Gastrocnemius medialis (tissue), 4 donors: Measurements from ENCODE around the gene IGFBP2. TPM values are rescaled to one million over a fixed set of nuclear protein-coding genes. Genes with fewer than 3 reads are reported as not detected.

ENCODE experiments used
- ATAC-seq, 2 donors: fragments of 150-250 bp; one replicate each; pipeline ENCODE4 v1.9.1; 2016
- DNase-seq, 2 donors: peaks; one replicate each; pipeline ENCODE4 v3.0.0-alpha.2; 2019
- H3K27ac ChIP-seq, 4 donors: fragments of 200-600 bp; sonication (generic); 1 replicate in 1 of 4; 2 replicates in 3 of 4; pipeline ENCODE4 v1.5.1; 2016 to 2018; ENCODE audit warnings: mild to moderate bottlenecking in 2 of 4, moderate library complexity in 1 of 4
- H3K27me3 ChIP-seq, 3 donors: fragments of 200-600 bp; sonication (generic) in 2 of 3; 1 replicate in 1 of 3; 2 replicates in 2 of 3; pipeline versions ENCODE4 v1.5.1 to v1.6.0; 2016 to 2019; ENCODE audit warnings: mild to moderate bottlenecking in 1 of 3, moderate library complexity in 1 of 3
- H3K36me3 ChIP-seq, 2 donors: fragments of 200-600 bp; sonication (generic) in 1 of 2; one replicate each; pipeline ENCODE4 v1.5.1; 2017 to 2018
- H3K4me1 ChIP-seq, 2 donors: fragments of 200-600 bp; sonication (generic) in 1 of 2; one replicate each; pipeline ENCODE4 v1.5.1; 2016 to 2017; ENCODE audit warnings: mild to moderate bottlenecking in 2 of 2
- H3K4me3 ChIP-seq, 4 donors: fragments of 200-600 bp; sonication (generic) in 3 of 4; 1 replicate in 1 of 4; 2 replicates in 3 of 4; pipeline ENCODE4 v1.5.1; 2016 to 2019; ENCODE audit warnings: mild to moderate bottlenecking in 2 of 4
- H3K9me3 ChIP-seq, 3 donors: fragments of 200-600 bp; sonication (generic) in 2 of 3; 1 replicate in 1 of 3; 2 replicates in 2 of 3; pipeline ENCODE4 v1.5.1; 2016 to 2019
- POLR2A ChIP-seq, 2 donors: fragments of 450-650 bp; IDR thresholded peaks; one replicate each; pipeline ENCODE4 v1.6.1; 2017; ENCODE audit warnings: antibody characterized with exemption in 2 of 2, mild to moderate bottlenecking in 2 of 2, moderate library complexity in 2 of 2
- in situ Hi-C, 4 donors: fragments of 200-750 bp; cut with MboI; loops; one replicate each; pipeline versions ENCODE4 v1.15.0 to v1.8.0; 2017; ENCODE audit warnings: low sequenced_read_pairs in 4 of 4
- intact Hi-C: fragments of 100-400 bp; cut with DNase I; formaldehyde crosslinking; loops from one replicate; pipeline ENCODE4 v1.15.1; 2023; ENCODE audit warnings: low total_unique reads
- total RNA-seq, 4 donors: library from RNA; depleted of rRNA; stranded (reverse); fragments of >200 nt; gene quantifications; one replicate each; pipeline versions ENCODE4 v1.1.0 to v1.2.3, GENCODE V29; 2016
- TF ChIP-seq, protein P1 (sequence below), 5 experiments: fragments of 450-650 bp in 3 of 5; fragments of 200-600 bp in 2 of 5; sonication (generic) in 2 of 5; IDR thresholded peaks in 4 of 5; conservative IDR thresholded peaks in 1 of 5; 1 replicate in 4 of 5; 2 replicates in 1 of 5; pipeline ENCODE4 v1.5.1; 2016 to 2019; ENCODE audit warnings: antibody characterized with exemption in 5 of 5, mild to moderate bottlenecking in 3 of 5, moderate library complexity in 3 of 5

Gene IGFBP2
- total RNA-seq, 4 donors from 2014 or later = 14.3 to 44.4 (median 23.6) TPM

DNA sequence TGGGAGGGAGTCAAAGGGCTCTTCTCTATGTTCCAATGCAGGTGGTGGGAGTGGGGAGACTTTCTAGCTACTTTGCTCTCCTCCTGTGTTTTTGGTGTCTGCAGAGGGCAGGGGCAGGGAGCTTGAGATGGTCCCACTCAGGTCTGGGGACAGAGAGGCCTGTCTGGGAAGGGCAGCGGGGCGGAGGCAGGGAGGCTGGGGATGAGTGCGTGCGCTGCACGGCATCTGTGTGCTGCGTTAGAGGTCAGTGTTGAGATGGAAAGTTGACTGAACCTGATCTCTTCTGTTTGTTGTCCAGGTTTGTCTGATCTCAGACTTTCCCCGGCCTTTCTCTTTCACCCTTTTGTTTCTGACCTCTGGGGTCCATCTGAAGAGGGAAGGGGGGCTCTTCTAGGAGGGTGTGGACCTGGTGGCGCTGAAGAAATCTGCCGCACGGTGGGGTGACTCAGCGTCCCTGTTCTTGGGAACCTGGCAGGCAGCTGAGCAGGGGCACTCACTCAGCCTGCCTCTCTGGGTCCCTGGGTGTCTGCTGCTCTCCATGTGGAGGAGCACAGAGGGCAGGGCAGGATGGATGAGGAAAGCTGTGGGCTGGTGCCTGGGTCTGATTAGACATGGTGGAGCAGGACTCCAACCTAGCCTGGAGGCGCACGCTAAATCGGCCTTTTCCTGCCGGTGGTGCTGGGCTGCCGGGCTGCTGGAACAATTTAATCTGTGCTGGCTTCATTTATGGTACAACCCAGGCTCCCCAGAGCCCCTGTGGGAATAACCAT lies 24.1 kb downstream of the IGFBP2 start:
- intact Hi-C loops (no loop called here), in situ Hi-C loops (loop anchor here (25.0 kb wide), 1 partner anchor 620 kb away; no protein-coding TSS in a partner anchor)
- DNase-seq = no peak
- Histone ChIP-seq H3K9me3 (no peaks in the 10 kb centered on the region), H3K4me3 (no peak overlapping the region), H3K36me3 (no peaks in the 10 kb centered on the region), H3K4me1 (no peaks in the 10 kb centered on the region), H3K27me3 (no peaks in the 10 kb centered on the region), H3K27ac (no peak overlapping the region)
- ATAC-seq = no peak
- TF ChIP-seq, protein P1, sequence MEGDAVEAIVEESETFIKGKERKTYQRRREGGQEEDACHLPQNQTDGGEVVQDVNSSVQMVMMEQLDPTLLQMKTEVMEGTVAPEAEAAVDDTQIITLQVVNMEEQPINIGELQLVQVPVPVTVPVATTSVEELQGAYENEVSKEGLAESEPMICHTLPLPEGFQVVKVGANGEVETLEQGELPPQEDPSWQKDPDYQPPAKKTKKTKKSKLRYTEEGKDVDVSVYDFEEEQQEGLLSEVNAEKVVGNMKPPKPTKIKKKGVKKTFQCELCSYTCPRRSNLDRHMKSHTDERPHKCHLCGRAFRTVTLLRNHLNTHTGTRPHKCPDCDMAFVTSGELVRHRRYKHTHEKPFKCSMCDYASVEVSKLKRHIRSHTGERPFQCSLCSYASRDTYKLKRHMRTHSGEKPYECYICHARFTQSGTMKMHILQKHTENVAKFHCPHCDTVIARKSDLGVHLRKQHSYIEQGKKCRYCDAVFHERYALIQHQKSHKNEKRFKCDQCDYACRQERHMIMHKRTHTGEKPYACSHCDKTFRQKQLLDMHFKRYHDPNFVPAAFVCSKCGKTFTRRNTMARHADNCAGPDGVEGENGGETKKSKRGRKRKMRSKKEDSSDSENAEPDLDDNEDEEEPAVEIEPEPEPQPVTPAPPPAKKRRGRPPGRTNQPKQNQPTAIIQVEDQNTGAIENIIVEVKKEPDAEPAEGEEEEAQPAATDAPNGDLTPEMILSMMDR (IDR thresholded peaks at IDR 0.05 in 4 of 5, conservative IDR thresholded peaks at IDR 0.05 in 1 of 5) = no peak
- no peak for TF ChIP-seq POLR2A (IDR thresholded peaks at IDR 0.05)

DNA sequence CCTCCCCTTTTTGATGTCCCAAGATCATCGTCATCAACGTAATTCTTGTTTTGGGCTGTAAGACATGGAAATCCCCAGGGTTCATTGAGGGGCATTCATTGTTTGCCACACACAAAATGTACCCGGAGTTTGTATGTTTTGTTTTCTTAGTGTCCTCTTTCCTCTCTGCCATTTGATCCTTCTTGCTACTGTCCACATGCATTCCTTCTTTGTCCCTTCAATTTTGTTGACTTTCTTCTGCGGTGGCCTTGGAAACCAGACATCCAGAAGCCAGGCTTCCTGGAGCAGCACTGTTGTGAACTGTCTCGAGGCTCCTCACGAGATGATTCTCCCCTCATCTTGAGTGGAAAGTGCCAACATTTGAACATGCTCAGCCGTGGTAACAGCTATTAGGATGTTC lies 24.8 kb downstream of the IGFBP2 start:
- H3K27ac ChIP-seq = no peak overlapping the region
- H3K4me1 ChIP-seq = no peaks in the 10 kb centered on the region
- in situ Hi-C loops = loop anchor here (25.0 kb wide), 1 partner anchor 621 kb away; no protein-coding TSS in a partner anchor

DNA sequence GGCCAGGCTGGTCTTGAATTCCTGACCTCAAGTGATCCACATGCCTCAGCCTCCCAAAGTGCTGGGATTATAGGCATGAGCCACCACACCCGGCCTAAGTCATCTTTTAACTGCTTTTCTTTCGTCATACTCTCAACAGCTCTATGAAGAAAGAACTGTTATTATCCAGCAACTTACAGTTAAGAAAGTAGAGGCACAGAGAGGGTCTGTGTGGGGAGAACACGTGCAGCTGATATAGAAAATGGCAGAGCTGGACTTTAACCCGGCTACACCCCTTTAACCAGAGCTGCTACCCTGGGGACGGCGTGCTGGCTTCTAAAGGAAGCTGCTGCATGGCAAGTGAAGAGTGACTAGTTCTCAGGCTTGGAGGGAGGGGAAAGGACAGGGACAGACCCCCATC lies 25.5 kb downstream of the IGFBP2 start:
- in situ Hi-C loops = loop anchor here (25.0 kb wide), 1 partner anchor 621 kb away; no protein-coding TSS in a partner anchor
- H3K4me3 ChIP-seq = no peak overlapping the region
- DNase-seq = no peak
- no peak for ATAC-seq
- H3K36me3 ChIP-seq = no peaks in the 10 kb centered on the region
- H3K27ac ChIP-seq = no peak overlapping the region
- no peaks in the 10 kb centered on the region for H3K4me1 ChIP-seq
- intact Hi-C loops = no loop called here
- no peaks in the 10 kb centered on the region for H3K27me3 ChIP-seq
- TF ChIP-seq, protein P1 (IDR thresholded peaks at IDR 0.05 in 4 of 5, conservative IDR thresholded peaks at IDR 0.05 in 1 of 5) = no peak
- no peak for TF ChIP-seq POLR2A (IDR thresholded peaks at IDR 0.05)
- H3K9me3 ChIP-seq = no peaks in the 10 kb centered on the region

More for the DNA sequence above, 24.8 kb downstream of the IGFBP2 start:
- TF ChIP-seq, protein P1 (IDR thresholded peaks at IDR 0.05 in 4 of 5, conservative IDR thresholded peaks at IDR 0.05 in 1 of 5) = no peak
- no peak for TF ChIP-seq POLR2A (IDR thresholded peaks at IDR 0.05)
- H3K36me3 ChIP-seq = no peaks in the 10 kb centered on the region
- H3K27me3 ChIP-seq = no peaks in the 10 kb centered on the region
- no peaks in the 10 kb centered on the region for H3K9me3 ChIP-seq
- no peak for ATAC-seq
- intact Hi-C loops = no loop called here
- DNase-seq = no peak
- H3K4me3 ChIP-seq = no peak overlapping the region

DNA sequence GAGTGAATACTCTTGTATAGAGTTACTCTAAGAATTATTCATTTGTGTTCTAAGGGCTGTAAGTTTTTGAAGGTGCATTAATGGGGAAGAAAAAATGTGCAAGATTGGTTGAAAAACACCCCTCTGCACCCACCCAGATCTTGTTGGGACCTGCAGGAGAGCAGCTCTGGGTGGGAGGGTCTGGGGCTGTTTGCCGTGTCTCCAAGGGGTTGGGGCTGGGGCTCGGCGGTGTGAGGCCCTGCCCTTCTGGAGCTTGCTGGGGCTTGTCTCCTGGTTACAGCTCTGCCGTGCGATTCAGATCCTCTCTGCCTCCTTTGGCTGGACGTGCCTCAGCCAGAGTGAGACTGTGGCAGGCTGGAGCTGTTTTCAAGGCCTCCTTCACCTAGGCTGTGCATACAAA lies 26.1 kb downstream of the IGFBP2 start:
- TF ChIP-seq, protein P1 (IDR thresholded peaks at IDR 0.05 in 4 of 5, conservative IDR thresholded peaks at IDR 0.05 in 1 of 5) = no peak
- TF ChIP-seq POLR2A (IDR thresholded peaks at IDR 0.05) = no peak
- ATAC-seq = no peak
- no peak overlapping the region for H3K27ac ChIP-seq
- H3K4me1 ChIP-seq = no peaks in the 10 kb centered on the region
- H3K36me3 ChIP-seq = no peaks in the 10 kb centered on the region
- no peaks in the 10 kb centered on the region for H3K27me3 ChIP-seq
- intact Hi-C loops = no loop called here
- no peak for DNase-seq
- H3K4me3 ChIP-seq = no peak overlapping the region
- in situ Hi-C loops = loop anchor here (25.0 kb wide), 1 partner anchor 622 kb away; no protein-coding TSS in a partner anchor
- H3K9me3 ChIP-seq = no peaks in the 10 kb centered on the region
